T-helper 2 cell (primary cell): ENCODE data around the gene NRARP.

Source experiments
- DNase-seq, 5 experiments: peaks; one replicate each; pipeline versions ENCODE4 v3.0.0 to v3.0.0-alpha.2; 2012 to 2022

NRARP gene

DNA sequence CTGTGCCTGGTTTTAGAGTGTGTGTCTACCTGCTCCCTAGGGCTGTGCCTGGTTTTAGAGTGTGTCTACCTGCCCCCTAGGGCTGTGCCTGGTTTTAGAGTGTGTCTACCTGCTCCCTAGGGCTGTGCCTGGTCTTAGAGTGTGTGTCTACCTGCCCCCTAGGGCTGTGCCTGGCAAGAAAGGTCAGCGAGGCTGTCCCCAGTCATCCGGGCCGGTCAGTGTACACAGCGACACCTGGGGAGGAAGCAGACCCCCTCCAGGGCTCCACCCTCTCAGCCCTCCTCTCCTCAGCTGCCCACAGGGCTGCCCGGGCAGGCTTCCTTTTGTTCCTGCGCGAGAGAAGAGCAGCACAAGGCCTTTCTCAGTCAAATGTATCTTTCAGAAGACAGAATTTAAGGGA lies 4.1 kb downstream of the NRARP start:
- DNase-seq = no peak

DNA sequence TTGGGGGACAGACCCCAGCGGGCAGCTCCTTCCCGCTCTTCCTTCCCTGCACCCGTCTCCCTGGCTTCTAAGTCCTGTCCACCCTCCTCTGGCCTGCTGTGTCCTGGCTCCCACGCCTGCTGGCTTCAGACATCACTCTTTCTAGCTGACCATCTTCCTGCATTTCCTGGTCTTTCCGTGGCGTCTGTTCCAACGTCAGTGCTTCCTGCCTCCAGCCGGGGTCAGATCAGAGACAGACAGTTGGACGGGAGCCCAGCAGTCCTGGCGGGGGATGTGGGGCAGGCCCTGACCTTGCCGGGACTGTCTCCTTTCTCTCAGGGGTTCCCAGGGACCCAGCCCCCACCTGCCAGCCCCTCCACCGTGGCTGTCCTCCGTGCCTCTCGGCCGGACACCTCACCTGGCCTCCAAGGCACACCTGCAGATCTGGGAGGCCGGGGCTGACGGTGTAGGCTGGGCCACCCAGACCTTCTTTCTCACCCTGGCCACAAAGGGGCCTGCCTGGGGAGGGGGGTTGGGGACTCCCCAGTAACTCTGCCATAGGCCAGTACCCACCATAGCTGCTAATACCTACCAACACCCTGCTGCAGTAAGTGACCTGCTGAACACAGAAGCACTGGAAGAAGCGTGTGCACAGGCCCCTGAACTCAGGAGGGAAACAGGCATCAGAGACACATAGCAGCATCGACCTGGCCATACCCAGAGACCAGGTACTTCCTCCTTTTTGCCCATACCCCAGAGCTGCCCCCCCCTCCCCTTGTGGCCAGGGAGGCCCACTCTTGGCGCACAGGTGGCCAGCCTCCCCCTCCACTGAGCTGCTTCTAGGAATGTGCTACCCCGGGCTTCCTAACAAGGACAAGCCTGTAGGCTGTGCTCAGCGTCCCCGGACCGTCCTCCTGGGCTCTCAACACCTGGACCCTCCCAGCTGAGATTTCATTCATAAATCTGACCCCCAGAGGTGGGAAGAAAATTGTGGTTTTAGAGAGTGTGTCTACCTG lies 5.1 kb downstream of the NRARP start:
- DNase-seq = no peak

DNA sequence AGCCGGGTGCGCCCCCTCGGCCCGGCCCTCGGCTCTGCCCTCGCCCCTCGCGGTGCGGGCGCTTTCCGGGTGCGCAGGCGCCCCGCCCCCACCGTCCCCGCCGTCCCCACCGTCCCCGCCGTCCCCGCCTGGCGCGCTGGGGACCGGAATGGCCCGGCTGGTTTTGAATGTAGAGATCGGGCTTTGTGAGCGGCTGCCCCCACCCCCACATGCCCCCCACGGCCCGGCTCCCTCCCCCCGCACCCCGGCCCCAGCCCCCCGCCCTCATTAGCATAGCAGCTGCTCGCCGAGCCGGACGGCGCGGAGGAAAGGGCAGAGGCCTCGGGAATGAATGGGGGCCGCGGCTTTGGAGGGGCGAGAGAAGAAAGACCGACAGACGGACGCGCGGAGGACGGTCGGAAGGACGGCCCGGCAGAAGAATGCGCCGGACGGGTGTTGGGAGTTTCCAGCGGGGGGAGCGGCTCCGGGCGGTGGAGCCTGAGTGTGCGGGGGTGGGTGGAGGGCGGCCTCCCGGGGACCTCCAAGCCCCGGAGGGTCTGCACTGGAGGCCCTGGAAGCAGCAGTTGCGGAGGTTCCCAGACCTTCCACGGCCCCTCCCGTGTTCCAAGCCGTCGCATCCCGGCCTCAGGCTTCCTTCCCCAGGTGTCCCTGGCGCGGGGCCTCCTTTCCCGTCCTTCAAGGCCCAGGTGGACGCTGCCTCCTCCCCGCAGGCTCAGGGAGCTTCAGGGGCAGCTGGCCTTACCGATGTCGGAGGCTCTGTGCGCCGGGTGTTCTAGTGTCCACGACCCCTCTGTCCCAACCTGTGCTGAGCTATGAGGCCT lies 6.0 kb downstream of the NRARP start:
- DNase-seq = no peak

DNA sequence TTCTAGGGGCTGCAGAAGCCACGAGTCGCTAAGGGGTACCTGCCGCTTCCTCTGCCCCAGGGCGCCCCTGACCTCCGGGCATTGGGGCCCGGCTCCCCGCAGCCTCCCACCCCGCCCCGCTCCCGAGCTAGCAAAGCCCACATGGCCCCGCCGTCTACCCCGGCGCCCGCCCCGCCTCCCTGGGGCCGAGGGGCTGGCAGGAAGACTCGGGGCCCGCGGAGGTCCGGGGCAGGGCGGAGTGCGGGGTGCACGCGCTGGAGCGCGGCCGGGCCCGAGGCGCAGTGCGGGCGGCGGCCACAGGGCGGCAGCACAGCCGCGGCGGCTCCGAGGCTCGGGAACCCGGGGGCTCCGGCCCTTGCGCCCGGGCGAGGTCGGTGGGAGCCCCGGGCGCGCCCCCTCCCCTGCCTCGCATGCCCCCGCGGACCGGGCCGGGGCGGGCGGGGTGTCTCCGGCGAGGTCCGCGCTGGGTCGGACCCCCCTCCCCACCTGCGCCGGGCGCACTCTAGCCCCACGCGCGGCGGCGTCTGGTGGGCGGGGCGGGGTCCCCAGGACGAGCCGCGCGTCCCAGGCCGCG lies 6.7 kb downstream of the NRARP start:
- DNase-seq = peak in 3 of 5 experiments; percentile 26 to 52 (median 37)

DNA sequence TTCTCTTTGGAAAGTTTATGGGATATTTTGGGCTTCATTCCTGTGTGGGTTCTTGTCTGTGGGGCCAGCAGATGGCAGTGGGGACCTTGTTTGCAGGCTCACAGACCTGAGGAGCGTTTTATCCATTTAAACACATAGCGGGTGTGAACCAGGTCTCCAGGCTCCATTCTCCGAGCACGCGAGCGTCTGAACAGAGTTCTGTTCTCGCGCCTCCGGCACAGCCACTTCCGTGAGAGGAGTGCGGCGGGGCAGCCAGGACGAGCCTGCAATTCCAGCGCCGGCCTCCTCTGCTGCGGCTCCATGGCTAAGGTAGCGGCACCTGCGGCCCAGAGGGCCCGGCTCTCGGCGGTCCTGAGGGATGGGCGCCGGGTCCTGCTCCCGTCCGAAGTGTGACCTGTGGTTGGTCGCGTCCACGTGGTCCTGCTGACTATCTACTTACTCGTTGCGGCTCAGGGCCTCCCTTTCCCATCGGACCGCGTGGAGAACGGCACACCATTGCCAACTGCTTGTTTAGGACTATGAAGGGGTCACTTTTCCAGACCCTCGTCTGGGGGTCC lies 7.3 kb downstream of the NRARP start:
- DNase-seq = no peak

DNA sequence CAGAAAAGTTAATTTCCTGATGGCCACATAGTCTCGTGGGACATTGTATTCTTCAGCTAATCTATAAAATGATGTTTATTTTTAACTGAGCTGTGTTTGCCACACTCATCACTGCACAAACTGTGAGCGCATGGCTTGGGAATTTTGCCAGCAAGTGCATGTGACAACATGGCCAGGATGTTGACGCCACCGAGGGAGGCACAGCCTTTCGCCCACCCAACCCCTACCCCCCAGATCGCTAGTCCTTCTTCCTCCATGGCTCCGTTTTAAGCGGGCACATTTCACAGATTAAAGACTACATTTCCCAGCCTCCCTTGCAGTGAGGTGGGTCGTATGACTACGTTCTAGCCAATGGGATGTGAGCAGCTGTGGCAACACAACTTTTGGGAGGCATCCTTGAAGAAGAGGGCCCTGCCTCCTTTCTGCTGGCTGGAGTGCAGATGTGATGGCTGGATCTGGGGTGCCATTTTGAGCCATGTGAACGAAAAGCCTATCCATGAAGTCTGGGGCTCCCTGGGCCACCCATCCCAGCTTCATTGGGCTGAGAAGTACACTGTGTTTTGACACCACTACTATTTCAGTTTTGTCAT lies 7.9 kb downstream of the NRARP start:
- peak in 1 of 5 experiments; percentile 59 for DNase-seq

DNA sequence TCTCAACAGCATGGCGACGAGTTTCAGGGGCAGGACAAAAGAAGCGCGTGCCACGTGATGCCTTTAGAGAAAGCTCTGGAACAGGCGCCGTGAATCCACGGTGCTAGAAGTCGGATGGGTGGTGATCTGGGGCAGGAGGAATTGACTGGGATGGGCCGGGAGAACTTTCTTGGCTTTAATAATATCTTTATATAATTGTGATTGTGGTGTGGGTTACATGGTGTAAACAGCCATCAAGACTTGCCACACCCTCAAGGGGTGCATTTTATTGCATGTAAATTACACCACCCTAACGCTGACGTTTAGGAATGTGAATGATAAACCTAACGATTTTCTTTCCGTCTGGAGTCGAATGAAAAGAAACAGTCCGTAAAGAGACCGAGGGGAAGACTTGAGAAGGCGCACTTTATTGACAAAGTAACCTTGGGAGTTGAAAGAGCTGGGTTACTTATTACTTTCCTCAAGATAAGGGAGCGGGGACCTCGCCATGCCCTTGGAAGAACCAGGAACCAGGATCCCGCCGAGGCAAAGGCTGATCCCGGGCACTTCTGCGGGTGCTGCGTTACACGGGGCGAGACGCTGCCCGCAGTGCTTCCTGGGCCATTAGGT lies 8.5 kb downstream of the NRARP start:
- DNase-seq = no peak

DNA sequence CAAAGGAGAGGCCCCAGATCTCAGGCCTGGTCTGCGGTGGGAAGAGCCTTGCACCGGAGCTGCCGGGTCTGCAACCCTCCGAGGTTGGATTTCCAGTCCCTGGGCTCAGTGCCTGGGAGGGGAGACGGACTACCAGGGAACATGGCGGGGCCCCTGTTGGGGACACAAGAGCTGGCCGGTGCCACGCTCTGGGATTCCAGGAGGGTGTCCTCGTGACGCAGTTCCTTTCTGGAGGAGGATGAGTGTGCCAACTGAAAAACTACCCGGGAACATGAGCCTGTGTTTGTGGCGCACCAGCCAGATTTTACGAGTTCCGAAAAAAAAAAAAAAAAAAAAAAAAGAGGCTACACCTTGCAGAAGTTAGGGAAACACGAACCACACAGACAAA lies 9.0 kb downstream of the NRARP start:
- DNase-seq = no peak

DNA sequence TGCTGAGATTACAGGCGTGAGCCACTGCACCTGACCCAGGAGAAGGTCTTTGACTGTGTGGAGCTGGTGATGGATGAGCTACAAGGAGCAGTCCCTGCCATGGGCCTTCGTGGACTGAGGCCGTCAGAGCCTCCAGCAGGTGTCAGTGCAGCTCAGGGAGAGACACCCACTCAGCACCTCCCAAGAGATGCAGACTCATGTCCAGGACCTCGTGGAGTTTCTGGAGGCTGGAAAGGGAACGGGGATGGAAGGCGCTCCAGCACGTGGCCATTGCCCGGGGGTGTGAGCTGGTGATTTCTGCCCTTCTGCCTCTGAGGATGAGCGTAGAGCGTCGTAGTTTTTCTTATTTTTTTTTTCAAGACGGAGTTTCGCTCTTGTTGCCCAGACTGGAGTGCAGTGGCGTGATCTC lies 15.1 kb downstream of the NRARP start:
- DNase-seq = peak in 1 of 5 experiments; percentile 41

DNA sequence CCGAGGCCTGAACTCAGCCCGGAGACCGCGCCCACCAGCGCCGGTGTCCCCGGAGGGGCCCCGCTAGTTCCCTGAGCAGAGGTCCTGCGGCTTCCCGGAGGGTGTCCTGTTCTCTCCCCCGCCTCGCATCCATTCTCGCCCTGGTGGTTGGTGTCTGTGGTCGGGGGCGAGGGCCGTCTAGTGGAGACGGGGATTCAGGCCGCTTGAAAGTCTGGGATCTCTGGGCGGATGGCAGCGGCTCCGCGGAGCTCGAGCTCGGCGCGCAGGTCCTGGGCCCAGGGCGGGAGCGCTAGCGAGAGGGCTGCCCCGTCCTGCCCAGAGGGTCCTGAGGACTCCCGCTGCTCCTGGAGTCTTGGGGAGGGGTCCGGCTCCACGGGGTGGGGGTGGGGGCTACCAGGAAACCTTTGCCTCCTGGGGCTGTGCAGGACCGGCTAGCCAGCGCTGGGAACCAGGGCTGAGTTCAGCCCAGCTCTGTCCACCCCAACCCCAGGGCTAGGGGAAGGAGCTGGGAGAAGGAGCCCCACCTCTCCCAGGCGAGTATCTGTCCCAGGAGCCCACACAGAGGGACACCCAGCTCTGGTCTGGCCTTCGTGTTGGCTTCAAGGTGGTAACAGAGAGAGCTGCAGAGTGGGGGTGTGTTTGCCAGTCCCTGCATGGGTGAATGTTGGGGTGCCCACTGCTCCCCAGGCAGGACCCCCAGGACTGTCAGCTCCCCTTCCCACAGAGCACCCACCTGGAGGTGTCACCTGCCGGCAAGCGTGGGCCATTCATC lies 20.5 kb downstream of the NRARP start:
- DNase-seq = no peak

DNA sequence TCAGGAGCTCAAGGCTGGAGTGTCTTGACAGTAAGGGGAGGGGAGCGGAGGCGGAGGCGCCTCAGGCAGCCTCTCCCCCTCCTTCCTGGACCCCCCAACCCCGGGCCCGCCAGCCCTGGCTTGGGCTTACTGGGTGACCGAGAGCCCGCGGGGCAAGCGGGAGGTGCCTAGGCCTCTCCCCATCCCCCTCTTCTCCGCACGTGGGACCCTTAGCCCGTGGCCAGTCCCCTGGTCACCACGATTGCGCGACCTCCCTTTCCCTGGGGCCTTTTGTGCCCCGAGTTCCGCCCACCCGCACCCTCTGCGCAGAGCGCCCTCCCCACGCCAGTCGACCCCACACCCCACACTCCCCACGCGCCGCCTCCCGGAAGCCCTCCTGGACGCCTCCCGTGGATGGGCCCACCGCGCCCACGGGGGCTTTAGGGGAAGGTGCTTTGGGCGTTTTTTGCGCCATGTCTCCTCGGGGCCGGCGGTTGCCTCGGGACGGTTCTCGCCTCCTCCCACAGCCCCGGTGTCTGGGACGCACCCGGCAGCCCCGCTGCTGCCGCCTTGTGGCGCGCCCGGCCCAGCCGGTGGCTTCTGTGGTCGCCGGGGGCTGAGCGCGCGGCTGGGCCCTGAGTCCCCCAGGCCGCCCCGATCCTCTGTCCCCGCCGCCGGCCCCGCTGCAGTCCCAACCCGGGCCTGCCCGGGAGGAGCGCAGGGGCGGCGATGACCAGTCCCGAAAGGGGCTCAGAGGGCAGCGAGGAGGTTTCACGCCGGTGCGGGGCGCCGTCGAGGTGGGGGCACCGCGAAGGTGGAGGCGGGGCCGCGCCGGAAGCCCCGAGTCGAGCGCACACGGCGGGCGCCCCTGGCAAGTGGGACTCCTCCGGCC lies 21.4 kb downstream of the NRARP start:
- DNase-seq = no peak

DNA sequence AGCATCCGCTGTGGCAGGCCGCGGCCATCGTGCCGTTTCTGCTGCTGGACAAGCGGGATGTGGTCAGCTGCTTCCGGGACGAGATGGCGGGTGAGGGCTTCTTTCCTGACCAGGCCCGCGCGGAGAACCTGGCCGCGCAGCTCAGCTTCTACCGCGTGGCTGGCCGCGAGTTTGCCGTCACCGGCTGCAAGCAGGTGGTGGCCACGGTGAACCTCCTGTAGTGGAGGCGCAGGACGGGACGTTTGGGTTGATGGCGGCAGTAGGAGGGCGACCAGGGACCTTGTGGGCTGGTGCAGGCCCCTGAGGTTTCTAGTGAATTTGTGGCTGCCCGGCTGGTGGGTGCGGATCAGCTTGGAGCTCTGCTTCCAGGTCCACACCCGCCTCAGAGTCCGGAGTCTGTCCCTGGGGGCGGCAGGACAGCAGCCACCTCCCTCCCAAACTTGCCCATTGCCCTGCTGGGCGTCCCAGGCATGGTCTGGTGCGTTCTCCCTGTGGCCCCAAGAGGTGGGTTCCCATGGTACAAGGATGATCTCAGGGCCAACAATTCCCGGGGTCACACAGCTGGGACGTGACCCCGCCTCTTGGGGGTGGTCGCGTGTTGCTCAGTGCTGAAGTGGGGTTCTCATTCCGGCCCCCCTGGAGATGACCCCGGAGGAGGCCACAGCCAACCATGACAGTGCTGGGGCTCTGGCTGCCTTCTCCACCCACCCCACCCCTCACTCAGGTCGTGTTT lies 22.2 kb downstream of the NRARP start:
- no peak for DNase-seq

DNA sequence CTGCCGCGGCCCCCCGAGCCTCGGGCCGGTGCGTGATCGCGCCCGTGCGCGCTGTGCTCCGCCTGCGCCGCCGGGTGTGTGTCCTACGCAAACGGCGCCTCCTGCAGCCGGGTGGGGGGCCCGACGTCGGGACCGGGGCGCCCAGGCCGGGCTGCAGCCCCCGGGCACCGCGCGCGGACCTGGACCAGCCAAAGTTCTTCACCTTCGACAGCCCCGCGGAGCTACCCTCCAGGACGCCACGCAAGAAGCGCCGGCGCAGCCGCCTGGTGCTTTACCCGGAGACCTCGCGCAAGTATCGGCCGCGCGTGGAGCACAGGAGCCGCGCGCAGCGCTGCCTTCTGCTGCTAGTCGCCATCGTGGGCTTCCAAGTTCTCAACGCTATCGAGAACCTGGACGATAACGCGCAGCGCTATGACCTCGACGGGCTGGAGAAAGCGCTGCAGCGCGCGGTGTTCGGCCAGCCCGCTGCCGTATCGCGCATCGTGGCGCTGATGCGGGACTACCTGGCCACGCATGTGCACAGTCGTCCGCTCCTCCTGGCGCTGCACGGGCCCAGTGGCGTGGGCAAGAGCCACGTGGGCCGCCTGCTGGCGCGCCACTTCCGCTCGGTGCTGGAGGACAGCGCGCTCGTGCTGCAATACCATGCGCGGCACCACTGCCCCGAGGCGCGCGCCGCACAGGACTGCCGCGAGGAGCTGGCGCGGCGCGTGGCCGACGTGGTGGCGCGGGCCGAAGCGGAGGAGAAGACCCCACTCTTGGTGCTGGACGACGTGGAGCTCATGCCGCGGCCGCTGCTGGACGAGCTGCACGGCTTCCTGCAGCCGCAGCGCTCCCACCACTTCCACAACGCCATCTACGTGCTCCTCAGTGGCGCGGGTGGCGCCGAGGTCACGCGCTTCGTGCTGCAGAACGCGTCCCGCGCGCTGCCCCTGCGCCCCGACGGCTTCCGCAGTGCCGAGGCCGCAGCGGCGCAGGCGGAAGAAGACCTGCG lies 23.1 kb downstream of the NRARP start:
- no peak for DNase-seq

DNA sequence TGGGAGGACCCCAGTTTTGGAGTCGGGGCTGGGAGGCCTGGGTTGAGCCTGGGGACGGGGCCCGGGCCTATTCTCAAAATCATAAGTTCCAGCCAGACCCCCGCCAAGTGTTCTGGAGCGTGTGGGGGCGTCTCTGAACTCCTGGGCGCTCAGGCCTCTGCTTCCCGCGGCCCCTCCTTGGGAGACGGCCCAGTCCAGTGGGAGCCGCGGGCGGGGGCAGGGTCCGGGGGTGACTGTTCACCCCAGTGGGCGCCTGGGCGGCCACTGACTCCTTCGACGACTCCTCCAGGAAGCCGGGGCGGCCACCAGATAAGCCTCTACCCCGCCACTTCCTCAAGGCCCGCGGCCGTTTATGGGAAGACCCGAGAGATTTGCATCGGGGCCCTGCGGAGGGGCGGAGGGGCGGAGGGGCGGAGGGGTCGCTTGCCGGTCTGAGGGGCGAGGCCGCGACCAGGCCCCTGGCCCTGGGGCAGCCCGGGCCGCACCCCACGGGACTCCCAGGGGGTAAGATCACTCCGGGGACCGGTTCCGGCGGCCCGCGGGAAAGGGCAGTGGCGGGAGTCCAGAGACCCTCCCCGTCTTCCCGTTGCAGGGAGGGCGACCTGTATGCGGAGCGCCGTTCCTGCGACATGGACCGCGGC lies 23.9 kb downstream of the NRARP start:
- DNase-seq = no peak

DNA sequence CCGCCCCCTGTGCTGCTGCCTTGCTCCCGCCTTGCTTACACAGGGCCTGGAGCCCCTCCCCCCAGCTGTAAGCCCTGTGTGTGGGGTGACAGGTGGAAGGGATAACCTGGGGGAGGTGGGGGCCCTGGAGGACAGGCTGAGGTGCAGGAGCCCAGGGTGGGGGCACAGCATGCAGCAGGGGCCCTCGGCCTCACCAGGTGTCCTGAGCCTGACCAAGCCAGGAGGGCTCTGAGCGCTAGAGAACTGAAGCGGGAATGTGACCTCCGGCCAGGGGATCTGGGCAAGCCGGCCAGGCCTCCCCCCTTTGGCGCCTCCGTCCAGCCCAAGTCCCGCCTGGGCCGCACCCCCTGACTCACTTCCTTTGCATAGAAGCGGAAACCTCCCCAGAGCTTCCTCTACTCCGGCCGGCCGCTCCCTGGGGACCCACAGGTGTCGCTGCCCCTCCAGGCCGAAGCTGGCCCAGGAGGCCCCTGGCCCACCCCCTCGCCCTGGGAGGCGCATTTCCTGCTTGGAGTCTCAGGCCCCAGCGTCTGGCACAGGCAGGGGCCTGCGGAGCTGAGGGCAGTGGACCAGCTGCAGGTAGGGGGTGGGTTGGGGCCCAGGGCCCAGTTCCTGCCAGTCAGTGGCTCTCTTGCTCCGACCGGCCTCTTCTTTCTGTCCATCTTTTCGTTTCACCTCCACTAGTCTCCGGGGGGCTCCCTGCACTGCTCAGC lies 24.6 kb downstream of the NRARP start, which contains the start of gene TOR4A:
Gene TOR4A, plus strand, starts transcription at position 398 of the 713 bp plus-strand sequence. CDS start 964 bp downstream, outside the sequence.
- DNase-seq = peak in 1 of 5 experiments; percentile 40

DNA sequence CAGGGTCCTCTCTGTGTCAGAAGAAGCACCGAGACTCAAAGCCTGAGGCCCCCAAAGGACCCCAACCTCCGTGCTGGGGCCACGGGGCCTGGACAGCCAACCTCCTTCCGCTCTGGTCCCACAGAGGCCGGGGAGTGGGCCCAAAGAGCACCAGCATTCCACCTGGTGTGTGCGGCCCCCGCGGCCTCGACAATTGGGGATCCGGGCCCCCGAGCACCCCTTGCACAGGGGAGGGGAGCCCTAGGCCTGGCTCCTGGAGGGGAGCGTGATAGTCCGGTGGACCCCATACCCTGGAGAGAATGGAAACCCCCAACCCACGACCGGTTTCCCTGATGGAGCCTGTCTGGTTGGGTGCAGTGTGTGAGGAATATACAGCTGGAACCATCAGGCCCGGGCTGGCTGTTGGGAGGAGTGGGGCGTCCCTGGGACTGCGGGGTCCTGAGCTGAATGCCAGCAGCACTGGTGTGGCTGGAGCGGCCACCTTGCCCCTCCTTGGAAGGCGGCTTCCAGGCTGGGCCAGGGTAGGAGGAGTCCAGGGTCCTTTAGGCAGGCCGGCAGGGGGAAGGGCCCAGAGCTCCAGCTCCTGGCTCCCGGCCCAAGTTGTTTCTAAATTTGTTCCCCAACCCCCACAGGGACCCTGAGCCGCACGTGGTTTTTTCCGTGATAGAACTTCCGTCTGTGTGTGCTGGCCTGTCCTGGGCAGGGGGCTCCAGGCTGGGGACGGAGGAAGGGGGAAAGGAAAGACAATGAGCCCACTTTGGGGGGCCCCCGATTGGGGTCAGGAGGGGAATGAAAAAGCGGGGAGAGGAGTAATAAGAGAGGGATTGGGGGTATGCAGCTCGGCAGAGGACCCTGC lies 25.4 kb downstream of the NRARP start:
- DNase-seq = no peak
